GM23338 (cell line): ENCODE measurements around the gene CDC27. TPM values are rescaled to one million over a fixed set of nuclear protein-coding genes. Genes with fewer than 3 reads are reported as not detected.

Experiments used
- ATAC-seq: fragments of 200-7000 bp; cut with Tn5 transposase; 3 replicates; pipeline ENCODE4 v1.9.1; 2020
- DNase-seq: peaks from one replicate; pipeline ENCODE4 v3.0.0-alpha.2; 2015; ENCODE audit warnings: low spot score
- H2AFZ ChIP-seq: fragments of 200-600 bp; sonication (generic); 2 replicates; pipeline ENCODE4 v1.8.0; 2016; ENCODE audit warnings: antibody characterized with exemption, mild to moderate bottlenecking, moderate library complexity
- H3F3A ChIP-seq: fragments of 200-600 bp; sonication (generic); replicated peaks from 2 replicates; pipeline ENCODE4 v1.8.0; 2017; ENCODE audit warnings: antibody characterized with exemption, mixed run types, low read depth
- H3K27ac ChIP-seq: fragments of 200-600 bp; sonication (generic); 2 replicates; pipeline ENCODE4 v1.6.1; 2016; ENCODE audit warnings: low read depth
- H3K27me3 ChIP-seq: fragments of 200-600 bp; sonication (generic); 2 replicates; pipeline ENCODE4 v1.8.0; 2016; ENCODE audit warnings: mild to moderate bottlenecking, mixed run types, moderate library complexity; ENCODE audit not compliant: insufficient read depth
- H3K36me3 ChIP-seq: fragments of 200-600 bp; sonication (generic); 2 replicates; pipeline ENCODE4 v1.8.0; 2016; ENCODE audit warnings: mild to moderate bottlenecking; ENCODE audit not compliant: insufficient read depth
- H3K4me1 ChIP-seq: fragments of 200-600 bp; sonication (generic); 2 replicates; pipeline ENCODE4 v1.8.0; 2016; ENCODE audit warnings: mild to moderate bottlenecking, moderate library complexity; ENCODE audit not compliant: insufficient read depth
- H3K4me2 ChIP-seq: fragments of 200-600 bp; sonication (generic); 2 replicates; pipeline ENCODE4 v1.7.1; 2017; ENCODE audit warnings: mixed run types
- H3K4me3 ChIP-seq: fragments of 200-600 bp; sonication (generic); 2 replicates; pipeline ENCODE4 v1.6.1; 2016; ENCODE audit warnings: mixed run types
- H3K79me2 ChIP-seq: fragments of 200-600 bp; sonication (generic); replicated peaks from 2 replicates; pipeline ENCODE4 v1.8.0; 2017; ENCODE audit warnings: mild to moderate bottlenecking; ENCODE audit not compliant: insufficient read depth
- H3K9me2 ChIP-seq: fragments of 200-600 bp; sonication (generic); 2 replicates; pipeline ENCODE4 v1.8.0; 2017; ENCODE audit not compliant: insufficient read depth
- H4K20me1 ChIP-seq: fragments of 200-600 bp; sonication (generic); replicated peaks from 2 replicates; pipeline ENCODE4 v1.8.0; 2017; ENCODE audit warnings: mild to moderate bottlenecking; ENCODE audit not compliant: insufficient read depth
- H3K27ac Mint-ChIP-seq: 2 replicates; pipeline ENCODE4 v1.8.0; 2020; ENCODE audit warnings: inconsistent platforms, mild to moderate bottlenecking, moderate library complexity, mixed read lengths
- H3K27me3 Mint-ChIP-seq: 3 replicates; pipeline ENCODE4 v1.8.0; 2022; ENCODE audit warnings: low read depth, mild to moderate bottlenecking, moderate library complexity, mixed read lengths, inconsistent platforms; ENCODE audit not compliant: insufficient read depth, poor library complexity
- H3K36me3 Mint-ChIP-seq: 3 replicates; pipeline ENCODE4 v1.8.0; 2021; ENCODE audit warnings: low read depth, mild to moderate bottlenecking, inconsistent platforms, moderate library complexity, mixed read lengths
- H3K4me1 Mint-ChIP-seq: 3 replicates; pipeline ENCODE4 v1.8.0; 2020; ENCODE audit warnings: mild to moderate bottlenecking, inconsistent platforms, mixed read lengths
- H3K4me3 Mint-ChIP-seq: 3 replicates; pipeline ENCODE4 v1.8.0; 2021; ENCODE audit warnings: moderate library complexity, mild to moderate bottlenecking, inconsistent platforms, mixed read lengths
- H3K9me3 Mint-ChIP-seq: 3 replicates; pipeline ENCODE4 v1.8.0; 2020; ENCODE audit warnings: moderate library complexity, mild to moderate bottlenecking, inconsistent platforms, mixed read lengths
- CREB1 ChIP-seq: fragments of 250-450 bp; sonication (Bioruptor Pico); IDR thresholded peaks from 2 replicates; pipeline ENCODE4 v1.5.0; 2020; ENCODE audit warnings: low read depth, mild to moderate bottlenecking, moderate library complexity
- EZH2 ChIP-seq: fragments of 200-600 bp; sonication (generic); IDR thresholded peaks from one replicate; pipeline ENCODE4 v1.8.0; 2017; ENCODE audit warnings: antibody characterized with exemption, mild to moderate bottlenecking, low read depth; ENCODE audit not compliant: unreplicated experiment
- EZH2phosphoT487 ChIP-seq: fragments of 200-600 bp; sonication (generic); IDR thresholded peaks from one replicate; pipeline ENCODE4 v1.8.1; 2018; ENCODE audit warnings: antibody characterized with exemption; ENCODE audit not compliant: unreplicated experiment
- STAT1 ChIP-seq: IDR thresholded peaks from one replicate; pipeline ENCODE4 v1.6.1; 2016; ENCODE audit warnings: antibody characterized with exemption; ENCODE audit not compliant: unreplicated experiment
- ZNF462 ChIP-seq: fragments of 250-450 bp; sonication (Bioruptor Pico); IDR thresholded peaks from 2 replicates; pipeline ENCODE4 v1.5.0; 2020; ENCODE audit warnings: mild to moderate bottlenecking, moderate library complexity
- polyA plus RNA-seq: library from polyadenylated mRNA; unstranded; fragments of >200 nt; fragmentation: Nextera tagmentation; extraction: Ambion mirVana; gene quantifications from 2 replicates; pipeline ENCODE4 v1.2.1, GENCODE V29; 2016
- total RNA-seq: library from RNA; depleted of rRNA; stranded (reverse); fragments of >200 nt; shearing (Covaris generic); gene quantifications from 2 replicates; pipeline ENCODE4 v1.2.3, GENCODE V29; 2014

CDC27 gene
- total and polyA plus RNA-seq, 2 experiments from 2014 or later: 49.7 to 85.5 TPM

GRCh38 chr17:47227862-47228261 lies 38.8 kb upstream of the CDC27 start:
- no peak overlapping the region for H2AFZ ChIP-seq
- no peaks in the 10 kb centered on the region for H3K36me3 ChIP-seq
- H3K4me1 ChIP-seq: peaks cover 4% of the 10 kb centered on the region; the same call in 1 of the 2 replicates
- Mint-ChIP-seq H3K4me3 (no peak overlapping the region), H3K36me3 (peaks cover 7% of the 10 kb centered on the region; the same call in 2 of the 3 replicates), H3K27me3 (peaks cover 13% of the 10 kb centered on the region), H3K4me1 (peaks cover 10% of the 10 kb centered on the region), H3K9me3 (peaks cover 14% of the 10 kb centered on the region), H3K27ac (no peak overlapping the region)
- no peak overlapping the region for H3K4me2 ChIP-seq
- H3K4me3 ChIP-seq: no peak overlapping the region
- no peaks in the 10 kb centered on the region for H3K9me2 ChIP-seq
- peaks cover 6% of the 10 kb centered on the region for H3K27me3 ChIP-seq
- no peaks in the 10 kb centered on the region for H4K20me1 ChIP-seq
- TF ChIP-seq EZH2 (no peak), EZH2phosphoT487 (no peak), STAT1 (no peak), CREB1 (CRISPR knock-in tag) (no peak), ZNF462 (CRISPR knock-in tag) (no peak)
- H3K27ac ChIP-seq: no peak overlapping the region
- no peaks in the 10 kb centered on the region for H3K79me2 ChIP-seq
- DNase-seq: no peak
- ATAC-seq: no peak
- H3F3A ChIP-seq: no peaks in the 10 kb centered on the region
